ENCODE data around the gene ABCB10. TPM values are rescaled to one million over a fixed set of nuclear protein-coding genes. Genes with fewer than 3 reads are reported as not detected.

The ABCB10 gene
- total and polyA plus RNA-seq, 10 donors, result 6.9 to 21.9 (median 15.7) TPM

DNA sequence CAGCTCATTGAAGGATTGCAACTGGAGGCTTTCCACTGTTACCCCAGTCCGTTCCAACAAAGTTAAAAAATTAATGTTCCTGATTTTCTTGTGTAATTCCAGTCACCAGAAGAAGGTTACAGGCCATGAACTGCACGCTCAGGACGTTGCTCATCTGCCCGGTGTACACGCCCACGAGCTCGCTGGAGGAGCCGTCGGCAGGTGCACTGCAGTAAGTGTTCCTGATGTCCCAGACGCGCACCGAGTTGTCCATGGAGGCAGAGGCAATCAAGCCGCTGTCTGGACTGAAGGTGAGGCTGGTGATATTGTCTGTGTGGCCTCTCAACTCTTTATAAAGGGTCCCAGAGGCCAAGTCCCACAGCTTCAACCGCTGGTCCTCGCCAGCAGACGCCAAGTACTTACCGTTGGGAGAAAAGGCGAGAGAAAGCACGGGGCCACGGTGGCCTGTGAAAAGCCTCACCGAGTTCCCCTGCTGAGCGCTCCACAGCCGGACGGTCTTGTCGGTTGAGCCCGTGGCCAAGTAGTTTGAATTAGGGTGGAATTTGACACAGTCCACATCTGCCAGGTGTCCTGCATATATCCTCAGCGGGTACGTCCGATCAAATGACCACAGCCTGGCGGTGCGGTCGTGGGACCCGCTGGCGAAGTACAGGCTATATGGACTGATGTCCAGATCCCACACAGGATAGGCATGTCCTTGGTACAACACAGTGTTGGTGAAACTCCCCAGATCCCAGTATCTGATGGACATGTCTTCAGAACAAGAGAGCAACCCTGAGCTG is 35.9 kb upstream of the ABCB10 start:
- H3K36me3 ChIP-seq, result peaks cover 6 to 91% (median 27%) of the 10 kb centered on the region in 6 donors
- TF ChIP-seq CTCF (IDR thresholded peaks at IDR 0.05 in 8 of 11, conservative IDR thresholded peaks at IDR 0.05 in 3 of 11) (no peak), POLR2A (IDR thresholded peaks at IDR 0.05) (no peak), POLR2AphosphoS5 (IDR thresholded peaks at IDR 0.05) (no peak)
- no peaks in the 10 kb centered on the region for H3K27me3 ChIP-seq (replicated peaks in 1 of 7)
- H3K4me3 ChIP-seq, result no peak overlapping the region
- no peak for DNase-seq
- WGBS, 5 donors, result 94 to 98% (median 96%) methylated on average over 31 to 34 of the region's 34 CpGs
- H3K27ac ChIP-seq, result no peak overlapping the region
- no peaks in the 10 kb centered on the region for H3K9me3 ChIP-seq
- no peaks in the 10 kb centered on the region for H3K4me1 ChIP-seq
- intact Hi-C loops (cut with DNase I; ENCODE audit: low total_unique reads), result no loop called here

DNA sequence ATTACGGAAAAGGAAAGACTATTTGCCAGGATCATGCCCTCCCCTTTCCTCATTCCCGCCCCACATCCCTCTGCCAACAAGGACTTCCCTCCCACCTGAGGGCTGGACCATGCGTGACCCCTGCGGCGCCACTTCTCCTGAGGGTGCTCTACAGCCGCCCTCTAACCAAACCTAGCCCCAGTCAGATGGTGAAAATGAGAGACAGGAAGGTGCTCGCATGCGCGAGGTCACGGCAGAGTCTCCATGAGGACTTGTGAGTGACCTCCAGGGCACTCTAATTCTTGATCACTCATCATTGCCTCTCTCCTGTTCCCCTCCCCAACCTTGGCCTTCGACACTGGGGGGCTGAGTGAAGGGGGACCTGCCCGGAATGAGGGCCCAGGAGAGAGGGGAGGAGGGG is 35.3 kb upstream of the ABCB10 start:
- Histone ChIP-seq H3K27ac (no peak overlapping the region), H3K4me1 (no peaks in the 10 kb centered on the region), H3K4me3 (no peak overlapping the region), H3K9me3 (no peaks in the 10 kb centered on the region), H3K27me3 (replicated peaks in 1 of 7) (no peaks in the 10 kb centered on the region), H3K36me3 (peaks cover 6 to 90% (median 27%) of the 10 kb centered on the region in 6 donors)
- intact Hi-C loops (cut with DNase I; ENCODE audit: low total_unique reads), result no loop called here
- 88 to 94% (median 92%) methylated on average over 12 of the region's 12 CpGs for WGBS, 5 donors
- no peak for TF ChIP-seq CTCF (IDR thresholded peaks at IDR 0.05 in 8 of 11, conservative IDR thresholded peaks at IDR 0.05 in 3 of 11)
- TF ChIP-seq POLR2A (IDR thresholded peaks at IDR 0.05), result no peak
- no peak for TF ChIP-seq POLR2AphosphoS5 (IDR thresholded peaks at IDR 0.05)
- DNase-seq, result no peak

DNA sequence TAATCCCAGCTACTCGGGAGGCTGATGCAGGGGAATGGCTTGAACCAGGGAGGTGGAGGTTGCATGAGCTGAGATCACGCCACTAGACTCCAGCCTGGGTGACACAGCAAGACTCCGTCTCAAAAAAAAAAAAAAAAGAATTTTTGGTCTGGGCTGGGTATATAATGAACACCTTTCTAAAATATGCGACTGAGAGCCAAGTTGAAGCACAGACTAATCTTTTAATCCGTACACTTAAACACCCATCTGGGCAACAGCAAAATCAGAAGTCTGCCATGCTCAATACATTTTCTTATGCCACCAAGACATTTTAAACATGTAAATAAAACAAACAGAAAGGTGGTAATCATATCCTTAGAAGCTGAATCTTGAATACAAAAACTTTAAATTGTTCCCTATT is 31.6 kb upstream of the ABCB10 start:
- 92 to 96% (median 94%) methylated on average over 5 of the region's 5 CpGs for WGBS, 5 donors
- peaks cover 6 to 60% (median 26%) of the 10 kb centered on the region in 6 donors for H3K36me3 ChIP-seq
- intact Hi-C loops (cut with DNase I; ENCODE audit: low total_unique reads), result no loop called here
- no peaks in the 10 kb centered on the region for H3K27me3 ChIP-seq (replicated peaks in 1 of 7)
- H3K9me3 ChIP-seq, result no peaks in the 10 kb centered on the region
- no peaks in the 10 kb centered on the region for H3K4me1 ChIP-seq
- H3K27ac ChIP-seq, result no peak overlapping the region
- DNase-seq, result no peak
- H3K4me3 ChIP-seq, result no peak overlapping the region
- TF ChIP-seq CTCF (IDR thresholded peaks at IDR 0.05 in 8 of 11, conservative IDR thresholded peaks at IDR 0.05 in 3 of 11), result no peak
- no peak for TF ChIP-seq POLR2AphosphoS5 (IDR thresholded peaks at IDR 0.05)
- no peak for TF ChIP-seq POLR2A (IDR thresholded peaks at IDR 0.05)

DNA sequence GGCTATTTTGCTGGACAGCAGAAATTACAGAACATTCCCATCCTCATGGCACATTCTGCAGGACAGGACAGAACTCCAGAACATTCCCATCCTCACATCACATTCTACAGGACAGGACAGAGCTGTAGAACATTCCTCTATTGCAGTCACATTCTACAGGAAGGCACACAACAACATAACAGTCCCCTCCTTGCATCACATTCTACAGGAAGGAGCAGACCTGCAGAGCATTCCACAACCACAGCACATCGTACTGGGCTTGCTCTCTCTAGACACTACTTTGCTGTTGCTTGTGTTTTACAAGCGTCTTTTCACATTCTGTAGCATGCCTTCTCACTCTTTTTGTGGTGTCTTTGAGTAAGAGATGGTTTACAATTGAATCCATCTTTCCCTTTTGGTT is 26.8 kb upstream of the ABCB10 start:
- no peak overlapping the region for H3K27ac ChIP-seq
- no peak for DNase-seq
- WGBS, 5 donors, result 53 to 89% (median 61%) methylated on average over 2 of the region's 2 CpGs
- TF ChIP-seq CTCF (IDR thresholded peaks at IDR 0.05 in 8 of 11, conservative IDR thresholded peaks at IDR 0.05 in 3 of 11) (no peak), POLR2AphosphoS5 (IDR thresholded peaks at IDR 0.05) (no peak), POLR2A (IDR thresholded peaks at IDR 0.05) (no peak)
- H3K4me3 ChIP-seq, result no peak overlapping the region
- intact Hi-C loops (cut with DNase I; ENCODE audit: low total_unique reads), result no loop called here
- H3K27me3 ChIP-seq (replicated peaks in 1 of 7), result no peaks in the 10 kb centered on the region
- peaks cover 0 to 13% (median 3%) of the 10 kb centered on the region in 6 donors for H3K4me1 ChIP-seq
- no peaks in the 10 kb centered on the region for H3K9me3 ChIP-seq
- peaks cover 0 to 13% (median 0%) of the 10 kb centered on the region in 6 donors for H3K36me3 ChIP-seq
